MM.1S (cell line): ENCODE results near the gene FYN.

Experiments
- DNase-seq: peaks from one replicate; pipeline ENCODE4 v3.0.0-alpha.2; 2015
- H2AFZ ChIP-seq: fragments of 300-600 bp; sonication (generic); 2 replicates; pipeline ENCODE4 v1.6.0; 2016; ENCODE audit warnings: antibody characterized with exemption, low read length
- H3F3A ChIP-seq: fragments of 300-600 bp; sonication (generic); 2 replicates; pipeline ENCODE4 v1.6.1; 2016; ENCODE audit warnings: mild to moderate bottlenecking, antibody characterized with exemption, low read length, moderate library complexity, mixed read lengths; ENCODE audit not compliant: insufficient read depth
- H3K27ac ChIP-seq: fragments of 300-600 bp; sonication (generic); 2 replicates; pipeline ENCODE4 v1.5.1; 2016; ENCODE audit warnings: mild to moderate bottlenecking, low read length
- H3K27me3 ChIP-seq: fragments of 300-600 bp; sonication (generic); replicated peaks from 2 replicates; pipeline ENCODE4 v1.6.0; 2016; ENCODE audit warnings: low read length; ENCODE audit not compliant: insufficient read depth
- H3K36me3 ChIP-seq: fragments of 300-600 bp; sonication (generic); replicated peaks from 2 replicates; pipeline ENCODE4 v1.6.1; 2016; ENCODE audit warnings: mild to moderate bottlenecking, low read length, mixed read lengths; ENCODE audit not compliant: insufficient read depth
- H3K4me1 ChIP-seq: fragments of 300-600 bp; sonication (generic); 2 replicates; pipeline ENCODE4 v1.6.1; 2016; ENCODE audit warnings: low read length, mixed read lengths
- H3K4me2 ChIP-seq: fragments of 300-600 bp; sonication (generic); 2 replicates; pipeline ENCODE4 v1.6.0; 2016; ENCODE audit warnings: low read depth, low read length
- H3K4me3 ChIP-seq: fragments of 300-600 bp; sonication (generic); 2 replicates; pipeline ENCODE4 v1.5.1; 2016; ENCODE audit warnings: low read length, mixed read lengths
- H3K79me2 ChIP-seq: fragments of 300-600 bp; sonication (generic); 2 replicates; pipeline ENCODE4 v1.6.1; 2016; ENCODE audit warnings: mixed run types, low read length, mixed read lengths
- H3K9ac ChIP-seq: fragments of 300-600 bp; sonication (generic); 2 replicates; pipeline ENCODE4 v1.6.1; 2016; ENCODE audit warnings: low read length, mixed read lengths
- H3K9me2 ChIP-seq: fragments of 300-600 bp; sonication (generic); replicated peaks from 2 replicates; pipeline ENCODE4 v1.6.1; 2016; ENCODE audit warnings: mild to moderate bottlenecking, low read length, mixed read lengths; ENCODE audit not compliant: insufficient read depth
- H3K9me3 ChIP-seq: fragments of 300-600 bp; sonication (generic); replicated peaks from 2 replicates; pipeline ENCODE4 v1.6.1; 2016; ENCODE audit warnings: mild to moderate bottlenecking, low read length, mixed read lengths; ENCODE audit not compliant: insufficient read depth
- H4K20me1 ChIP-seq: fragments of 300-600 bp; sonication (generic); 2 replicates; pipeline ENCODE4 v1.6.1; 2016; ENCODE audit warnings: mild to moderate bottlenecking, low read length, moderate library complexity, mixed read lengths; ENCODE audit not compliant: insufficient read depth
- EZH2 ChIP-seq: fragments of 300-600 bp; sonication (generic); optimal IDR thresholded peaks from 2 replicates; pipeline ENCODE3; 2017; ENCODE audit warnings: low read depth, mild to moderate bottlenecking, antibody characterized with exemption, low read length, mixed read lengths
- EZH2phosphoT487 ChIP-seq: fragments of 300-600 bp; sonication (generic); IDR thresholded peaks from 2 replicates; pipeline ENCODE4 v1.6.1; 2018; ENCODE audit warnings: antibody characterized with exemption, low read length
- TF ChIP-seq, protein P1 (sequence below): fragments of 300-600 bp; sonication (generic); IDR thresholded peaks from 2 replicates; pipeline ENCODE4 v1.5.1; 2016; ENCODE audit warnings: antibody characterized with exemption, low read length, mixed read lengths

FYN gene

DNA sequence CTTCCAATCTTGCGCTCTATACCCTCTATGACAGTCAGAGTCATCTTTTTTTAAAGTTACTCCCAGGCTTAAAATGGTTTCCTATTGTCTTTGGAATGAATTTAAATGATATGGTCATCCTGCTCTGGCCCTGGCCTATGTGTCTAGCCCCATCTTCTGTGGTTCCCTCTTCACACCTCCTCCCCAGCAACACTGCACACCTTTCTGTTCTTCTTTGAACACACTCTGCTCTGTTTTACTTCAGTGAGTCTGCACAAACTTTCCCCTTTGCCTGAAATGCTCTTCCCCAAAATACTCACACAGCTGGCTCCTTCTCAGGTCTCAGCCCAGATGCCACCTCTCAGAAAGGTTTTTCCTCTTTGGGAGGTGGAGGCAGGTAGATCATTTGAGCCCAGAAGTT is 132.7 kb downstream of the FYN start:
- H3K79me2 ChIP-seq: no peaks in the 10 kb centered on the region
- H3K9me2 ChIP-seq: no peaks in the 10 kb centered on the region
- no peaks in the 10 kb centered on the region for H4K20me1 ChIP-seq
- H3K9ac ChIP-seq: no peak overlapping the region
- no peak overlapping the region for H3K27ac ChIP-seq
- DNase-seq: no peak
- H3F3A ChIP-seq: no peaks in the 10 kb centered on the region
- no peaks in the 10 kb centered on the region for H3K9me3 ChIP-seq
- 0 out of 2 replicates have a peak, but pooled peaks cover 6% of the 10 kb centered on the region for H3K4me1 ChIP-seq
- H3K27me3 ChIP-seq: no peaks in the 10 kb centered on the region
- H2AFZ ChIP-seq: no peak overlapping the region
- no peak overlapping the region for H3K4me2 ChIP-seq
- TF ChIP-seq EZH2: no peak
- no peak for TF ChIP-seq EZH2phosphoT487
- TF ChIP-seq, protein P1, sequence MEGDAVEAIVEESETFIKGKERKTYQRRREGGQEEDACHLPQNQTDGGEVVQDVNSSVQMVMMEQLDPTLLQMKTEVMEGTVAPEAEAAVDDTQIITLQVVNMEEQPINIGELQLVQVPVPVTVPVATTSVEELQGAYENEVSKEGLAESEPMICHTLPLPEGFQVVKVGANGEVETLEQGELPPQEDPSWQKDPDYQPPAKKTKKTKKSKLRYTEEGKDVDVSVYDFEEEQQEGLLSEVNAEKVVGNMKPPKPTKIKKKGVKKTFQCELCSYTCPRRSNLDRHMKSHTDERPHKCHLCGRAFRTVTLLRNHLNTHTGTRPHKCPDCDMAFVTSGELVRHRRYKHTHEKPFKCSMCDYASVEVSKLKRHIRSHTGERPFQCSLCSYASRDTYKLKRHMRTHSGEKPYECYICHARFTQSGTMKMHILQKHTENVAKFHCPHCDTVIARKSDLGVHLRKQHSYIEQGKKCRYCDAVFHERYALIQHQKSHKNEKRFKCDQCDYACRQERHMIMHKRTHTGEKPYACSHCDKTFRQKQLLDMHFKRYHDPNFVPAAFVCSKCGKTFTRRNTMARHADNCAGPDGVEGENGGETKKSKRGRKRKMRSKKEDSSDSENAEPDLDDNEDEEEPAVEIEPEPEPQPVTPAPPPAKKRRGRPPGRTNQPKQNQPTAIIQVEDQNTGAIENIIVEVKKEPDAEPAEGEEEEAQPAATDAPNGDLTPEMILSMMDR: no peak
- no peak overlapping the region for H3K4me3 ChIP-seq
- H3K36me3 ChIP-seq: no peaks in the 10 kb centered on the region

DNA sequence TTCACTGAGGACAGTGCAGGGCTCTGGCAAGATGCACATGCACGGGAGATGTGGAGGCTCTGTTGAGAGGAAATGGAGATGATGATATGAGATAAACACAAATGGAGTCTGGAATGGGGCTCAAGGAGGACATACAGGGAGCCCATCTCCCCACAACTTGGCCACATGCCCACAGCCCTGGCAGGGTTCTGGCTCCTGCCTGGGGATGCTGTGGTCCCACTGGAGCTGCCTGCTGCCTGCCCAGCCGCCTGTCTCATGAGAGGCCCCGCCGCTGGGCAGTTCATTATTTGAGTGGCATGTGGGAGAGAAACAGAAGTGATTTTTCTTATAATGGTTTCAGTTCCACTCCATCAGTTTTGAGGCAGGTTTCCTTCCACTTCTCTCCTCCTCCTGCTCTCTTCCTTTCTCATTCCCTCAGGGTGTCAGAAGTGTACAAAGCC is 134.0 kb downstream of the FYN start:
- Histone ChIP-seq H3K79me2 (no peaks in the 10 kb centered on the region), H3K27ac (no peak overlapping the region), H3K4me1 (0 out of 2 replicates have a peak, but pooled peaks cover 6% of the 10 kb centered on the region), H3K4me2 (no peak overlapping the region), H3K4me3 (no peak overlapping the region), H3K36me3 (no peaks in the 10 kb centered on the region), H3F3A (no peaks in the 10 kb centered on the region), H3K9me3 (no peaks in the 10 kb centered on the region), H3K27me3 (no peaks in the 10 kb centered on the region), H4K20me1 (no peaks in the 10 kb centered on the region), H3K9ac (no peak overlapping the region), H3K9me2 (no peaks in the 10 kb centered on the region), H2AFZ (no peak overlapping the region)
- TF ChIP-seq EZH2phosphoT487 (no peak), EZH2 (no peak)
- TF ChIP-seq, protein P1: no peak
- DNase-seq: no peak

DNA sequence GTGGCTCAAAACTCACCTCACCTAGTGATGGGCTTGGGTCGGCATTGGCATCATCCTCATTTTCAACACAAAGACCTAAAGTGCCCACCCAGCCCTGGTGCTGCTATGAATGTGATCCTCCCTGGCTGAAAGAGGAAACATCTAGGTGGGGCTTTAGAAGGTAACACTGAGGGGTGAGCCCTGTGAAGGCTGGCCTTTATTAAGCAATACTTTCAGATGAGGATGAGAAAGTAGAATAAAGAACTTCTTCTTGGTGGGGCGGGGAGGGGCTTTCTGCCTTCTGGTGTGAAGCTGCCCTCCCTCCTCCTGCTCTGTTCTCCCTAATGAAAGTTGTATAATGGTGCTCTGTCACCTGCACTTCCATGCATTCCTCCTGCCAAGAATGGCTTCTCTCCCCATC is 134.6 kb downstream of the FYN start:
- H3K79me2 ChIP-seq: no peaks in the 10 kb centered on the region

More for the DNA sequence above, 134.6 kb downstream of the FYN start:
- Histone ChIP-seq H3K27me3 (no peaks in the 10 kb centered on the region), H3K4me1 (0 out of 2 replicates have a peak, but pooled peaks cover 6% of the 10 kb centered on the region), H2AFZ (no peak overlapping the region), H3K27ac (no peak overlapping the region), H3K9me3 (no peaks in the 10 kb centered on the region), H4K20me1 (no peaks in the 10 kb centered on the region), H3K9me2 (no peaks in the 10 kb centered on the region), H3K4me2 (no peak overlapping the region), H3K4me3 (no peak overlapping the region), H3K36me3 (no peaks in the 10 kb centered on the region), H3F3A (no peaks in the 10 kb centered on the region), H3K9ac (no peak overlapping the region)
- DNase-seq: no peak
- TF ChIP-seq EZH2: no peak
- TF ChIP-seq, protein P1: no peak
- TF ChIP-seq EZH2phosphoT487: no peak
